ENCODE data around the gene ABCA4.
A peak's percentile ranks its signal among the peaks of the same experiment; 100 is the strongest.

ABCA4 gene

GRCh38 chr1:94043738-94044289 is 77.1 kb downstream of the ABCA4 start:
- H3K4me1 ChIP-seq (ENCODE audit: control insufficient read depth in 2 of 2, insufficient read depth in 2 of 2, low read length in 2 of 2) = peaks cover 0 to 4% of the 10 kb centered on the region in 2 donors
- H3K27ac ChIP-seq (ENCODE audit: low read depth in 2 of 2, low read length in 2 of 2) = no peak overlapping the region
- peak overlapping the region in 1 of 2 donors; percentile 12 for H3K9ac ChIP-seq (ENCODE audit: low read depth in 1 of 2, low read length in 2 of 2)
- peak overlapping the region in 1 of 2 donors; percentile 22 for H3K4me3 ChIP-seq (ENCODE audit: low read length in 2 of 2)
- H3K36me3 ChIP-seq (ENCODE audit: control insufficient read depth in 2 of 2, insufficient read depth in 2 of 2, low read length in 2 of 2) = no peaks in the 10 kb centered on the region
- no peaks in the 10 kb centered on the region for H3K27me3 ChIP-seq (ENCODE audit: control insufficient read depth in 2 of 2, insufficient read depth in 2 of 2, low read length in 2 of 2)
- no peaks in the 10 kb centered on the region for H3K9me3 ChIP-seq (ENCODE audit: control insufficient read depth in 2 of 2, low read length in 2 of 2)

DNA sequence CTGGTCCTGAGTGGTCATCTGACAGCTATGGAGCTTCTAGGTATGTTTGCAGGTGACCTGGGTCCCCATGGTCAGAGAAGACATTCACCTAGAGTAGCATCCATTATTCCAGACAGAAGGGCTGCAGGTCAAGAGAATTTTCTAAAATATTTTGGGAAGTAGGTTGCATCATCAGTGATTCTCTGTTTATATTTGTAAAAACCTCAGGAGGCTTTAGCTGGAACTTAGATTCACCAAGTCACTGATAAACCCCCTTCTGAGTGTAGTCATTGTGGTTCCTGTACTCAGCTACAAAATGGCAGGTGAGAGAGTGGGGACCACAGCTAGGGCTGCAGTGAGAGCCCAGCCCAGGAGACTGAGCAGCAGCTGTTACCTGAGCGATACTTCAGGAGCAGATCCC is 78.6 kb downstream of the ABCA4 start:
- Histone ChIP-seq H3K27ac (ENCODE audit: low read depth in 2 of 2, low read length in 2 of 2) (no peak overlapping the region), H3K36me3 (ENCODE audit: control insufficient read depth in 2 of 2, insufficient read depth in 2 of 2, low read length in 2 of 2) (no peaks in the 10 kb centered on the region), H3K9ac (ENCODE audit: low read depth in 1 of 2, low read length in 2 of 2) (no peak overlapping the region), H3K9me3 (ENCODE audit: control insufficient read depth in 2 of 2, low read length in 2 of 2) (no peaks in the 10 kb centered on the region), H3K4me3 (ENCODE audit: low read length in 2 of 2) (no peak overlapping the region), H3K4me1 (ENCODE audit: control insufficient read depth in 2 of 2, insufficient read depth in 2 of 2, low read length in 2 of 2) (peaks cover 0 to 4% of the 10 kb centered on the region in 2 donors), H3K27me3 (ENCODE audit: control insufficient read depth in 2 of 2, insufficient read depth in 2 of 2, low read length in 2 of 2) (peaks cover under 1 to 2% of the 10 kb centered on the region in 2 donors)

- H3K36me3 ChIP-seq (ENCODE audit: control insufficient read depth in 2 of 2, insufficient read depth in 2 of 2, low read length in 2 of 2) = no peaks in the 10 kb centered on the region
- peaks cover 2 to 3% of the 10 kb centered on the region in 2 donors for H3K27me3 ChIP-seq (ENCODE audit: control insufficient read depth in 2 of 2, insufficient read depth in 2 of 2, low read length in 2 of 2)
- H3K4me1 ChIP-seq (ENCODE audit: control insufficient read depth in 2 of 2, insufficient read depth in 2 of 2, low read length in 2 of 2) = peaks cover 0 to 4% of the 10 kb centered on the region in 2 donors
- no peak overlapping the region for H3K9ac ChIP-seq (ENCODE audit: low read depth in 1 of 2, low read length in 2 of 2)
- H3K9me3 ChIP-seq (ENCODE audit: control insufficient read depth in 2 of 2, low read length in 2 of 2) = no peaks in the 10 kb centered on the region
- no peak overlapping the region for H3K27ac ChIP-seq (ENCODE audit: low read depth in 2 of 2, low read length in 2 of 2)
- H3K4me3 ChIP-seq (ENCODE audit: low read length in 2 of 2) = no peak overlapping the region
These were observed 80.9 kb downstream of the ABCA4 start for GRCh38 chr1:94039871-94040569.

DNA sequence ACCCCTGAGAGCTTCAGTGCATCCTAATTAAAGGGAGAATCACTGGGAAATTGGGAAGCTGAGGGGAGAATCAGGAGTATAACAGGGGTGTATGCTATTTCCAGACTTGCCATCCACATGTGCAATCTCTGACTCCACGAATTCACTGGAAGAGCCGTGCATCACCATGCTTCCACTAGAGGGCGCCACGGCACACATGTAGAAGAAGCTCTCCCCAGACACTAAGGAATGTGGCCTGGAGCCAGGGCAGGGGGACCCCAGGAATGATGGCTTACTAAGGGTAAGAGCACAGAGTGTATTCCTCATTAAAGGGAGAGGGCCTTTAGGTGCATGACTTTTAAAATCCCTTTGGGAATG is 81.5 kb downstream of the ABCA4 start:
- Histone ChIP-seq H3K4me3 (ENCODE audit: low read length in 2 of 2) (no peak overlapping the region), H3K4me1 (ENCODE audit: control insufficient read depth in 2 of 2, insufficient read depth in 2 of 2, low read length in 2 of 2) (peaks cover 0 to 4% of the 10 kb centered on the region in 2 donors), H3K9me3 (ENCODE audit: control insufficient read depth in 2 of 2, low read length in 2 of 2) (no peaks in the 10 kb centered on the region), H3K27ac (ENCODE audit: low read depth in 2 of 2, low read length in 2 of 2) (no peak overlapping the region), H3K9ac (ENCODE audit: low read depth in 1 of 2, low read length in 2 of 2) (no peak overlapping the region), H3K36me3 (ENCODE audit: control insufficient read depth in 2 of 2, insufficient read depth in 2 of 2, low read length in 2 of 2) (no peaks in the 10 kb centered on the region), H3K27me3 (ENCODE audit: control insufficient read depth in 2 of 2, insufficient read depth in 2 of 2, low read length in 2 of 2) (peaks cover 2 to 3% of the 10 kb centered on the region in 2 donors)

DNA sequence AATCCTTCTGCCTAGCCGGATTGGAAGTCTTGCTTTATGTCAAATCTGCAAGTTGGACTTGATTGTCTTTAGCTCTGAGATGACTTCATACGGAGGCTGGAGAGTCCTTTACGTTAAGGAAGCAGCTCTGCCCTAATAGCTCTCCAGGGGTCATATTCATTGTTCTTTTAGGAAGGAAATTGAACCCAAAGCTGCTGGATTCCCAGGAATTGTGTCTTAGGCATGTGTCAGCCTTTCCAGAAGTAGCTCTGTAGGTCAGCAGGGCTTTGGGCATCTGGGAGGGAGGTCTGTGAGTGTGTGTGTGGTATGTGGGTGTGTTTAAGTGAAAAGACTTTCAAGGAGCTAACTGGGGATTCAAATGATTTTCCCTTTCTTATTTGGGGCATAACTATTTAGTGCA is 82.4 kb downstream of the ABCA4 start:
- Histone ChIP-seq H3K9ac (ENCODE audit: low read depth in 1 of 2, low read length in 2 of 2) (no peak overlapping the region), H3K36me3 (ENCODE audit: control insufficient read depth in 2 of 2, insufficient read depth in 2 of 2, low read length in 2 of 2) (no peaks in the 10 kb centered on the region), H3K4me1 (ENCODE audit: control insufficient read depth in 2 of 2, insufficient read depth in 2 of 2, low read length in 2 of 2) (no peaks in the 10 kb centered on the region), H3K27ac (ENCODE audit: low read depth in 2 of 2, low read length in 2 of 2) (no peak overlapping the region), H3K4me3 (ENCODE audit: low read length in 2 of 2) (no peak overlapping the region), H3K9me3 (ENCODE audit: control insufficient read depth in 2 of 2, low read length in 2 of 2) (no peaks in the 10 kb centered on the region), H3K27me3 (ENCODE audit: control insufficient read depth in 2 of 2, insufficient read depth in 2 of 2, low read length in 2 of 2) (peaks cover 2 to 3% of the 10 kb centered on the region in 2 donors)

GRCh38 chr1:94037392-94038229 is 83.3 kb downstream of the ABCA4 start:
- Histone ChIP-seq H3K36me3 (ENCODE audit: control insufficient read depth in 2 of 2, insufficient read depth in 2 of 2, low read length in 2 of 2) (no peaks in the 10 kb centered on the region), H3K9me3 (ENCODE audit: control insufficient read depth in 2 of 2, low read length in 2 of 2) (no peaks in the 10 kb centered on the region), H3K4me3 (ENCODE audit: low read length in 2 of 2) (no peak overlapping the region), H3K27me3 (ENCODE audit: control insufficient read depth in 2 of 2, insufficient read depth in 2 of 2, low read length in 2 of 2) (peaks cover 2 to 3% of the 10 kb centered on the region in 2 donors), H3K4me1 (ENCODE audit: control insufficient read depth in 2 of 2, insufficient read depth in 2 of 2, low read length in 2 of 2) (no peaks in the 10 kb centered on the region), H3K27ac (ENCODE audit: low read depth in 2 of 2, low read length in 2 of 2) (no peak overlapping the region), H3K9ac (ENCODE audit: low read depth in 1 of 2, low read length in 2 of 2) (no peak overlapping the region)

DNA sequence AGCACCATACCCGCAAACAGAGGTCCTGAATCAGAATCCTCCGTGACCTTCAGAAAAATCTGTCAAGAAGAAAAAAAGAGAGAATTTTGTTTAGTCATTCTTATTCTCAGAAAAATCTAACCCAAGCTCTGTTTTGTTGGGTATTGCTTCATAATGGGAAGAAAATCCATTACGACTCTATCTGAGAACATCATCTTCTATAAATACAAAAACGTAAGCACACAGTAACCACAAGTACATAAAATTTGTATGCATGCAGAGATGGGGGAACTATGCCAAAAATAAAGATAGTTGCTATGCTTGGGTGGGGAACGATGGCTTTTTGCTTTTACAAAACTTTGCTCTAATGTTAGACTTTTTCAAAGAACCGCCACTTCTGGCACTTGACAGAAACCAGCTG is 84.2 kb downstream of the ABCA4 start:
- Histone ChIP-seq H3K9ac (ENCODE audit: low read depth in 1 of 2, low read length in 2 of 2) (no peak overlapping the region), H3K9me3 (ENCODE audit: control insufficient read depth in 2 of 2, low read length in 2 of 2) (no peaks in the 10 kb centered on the region), H3K27ac (ENCODE audit: low read depth in 2 of 2, low read length in 2 of 2) (no peak overlapping the region), H3K4me1 (ENCODE audit: control insufficient read depth in 2 of 2, insufficient read depth in 2 of 2, low read length in 2 of 2) (no peaks in the 10 kb centered on the region), H3K27me3 (ENCODE audit: control insufficient read depth in 2 of 2, insufficient read depth in 2 of 2, low read length in 2 of 2) (peaks cover 2 to 3% of the 10 kb centered on the region in 2 donors), H3K36me3 (ENCODE audit: control insufficient read depth in 2 of 2, insufficient read depth in 2 of 2, low read length in 2 of 2) (no peaks in the 10 kb centered on the region), H3K4me3 (ENCODE audit: low read length in 2 of 2) (no peak overlapping the region)

DNA sequence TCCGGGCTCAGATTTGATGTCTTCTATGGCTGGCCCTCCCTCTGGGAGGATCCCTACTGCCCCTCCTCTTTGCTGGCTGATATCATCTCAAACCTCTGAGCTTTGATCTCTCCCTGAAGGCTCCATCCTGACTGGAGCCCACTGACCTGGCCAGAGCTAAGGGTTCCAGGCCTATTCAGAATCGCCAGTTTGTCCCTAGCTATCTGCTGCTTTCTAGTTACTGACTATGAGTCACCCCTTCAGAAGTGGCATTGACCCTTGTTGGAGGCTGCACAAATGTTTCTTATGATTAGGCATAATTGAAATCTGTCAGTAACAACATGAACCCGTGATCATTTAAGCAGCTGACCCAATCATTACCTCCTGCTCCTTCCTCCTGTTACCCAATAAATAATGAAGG is 87.1 kb downstream of the ABCA4 start:
- peaks cover 2 to 3% of the 10 kb centered on the region in 2 donors for H3K27me3 ChIP-seq (ENCODE audit: control insufficient read depth in 2 of 2, insufficient read depth in 2 of 2, low read length in 2 of 2)
- H3K4me1 ChIP-seq (ENCODE audit: control insufficient read depth in 2 of 2, insufficient read depth in 2 of 2, low read length in 2 of 2) = no peaks in the 10 kb centered on the region
- H3K36me3 ChIP-seq (ENCODE audit: control insufficient read depth in 2 of 2, insufficient read depth in 2 of 2, low read length in 2 of 2) = no peaks in the 10 kb centered on the region
- no peaks in the 10 kb centered on the region for H3K9me3 ChIP-seq (ENCODE audit: control insufficient read depth in 2 of 2, low read length in 2 of 2)
- H3K9ac ChIP-seq (ENCODE audit: low read depth in 1 of 2, low read length in 2 of 2) = no peak overlapping the region
- no peak overlapping the region for H3K4me3 ChIP-seq (ENCODE audit: low read length in 2 of 2)
- no peak overlapping the region for H3K27ac ChIP-seq (ENCODE audit: low read depth in 2 of 2, low read length in 2 of 2)

DNA sequence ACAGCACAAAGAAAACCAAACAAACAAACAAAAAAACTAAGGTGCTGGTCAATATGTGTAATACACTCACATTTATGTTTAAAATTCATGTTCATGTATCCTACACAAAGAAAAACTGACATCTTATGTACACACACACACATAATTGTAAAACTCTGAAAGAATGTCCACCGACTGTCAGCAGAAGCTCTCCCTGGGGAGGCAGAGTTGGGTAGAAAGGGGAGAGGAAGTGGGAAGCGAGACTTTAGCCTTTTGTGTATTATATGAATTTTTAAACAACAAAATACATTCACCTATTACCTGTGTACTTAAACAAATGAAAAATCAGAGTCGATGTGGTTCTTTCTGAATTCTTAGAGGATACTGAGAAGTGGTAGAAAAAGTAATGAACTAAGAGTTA is 88.3 kb downstream of the ABCA4 start:
- no peaks in the 10 kb centered on the region for H3K36me3 ChIP-seq (ENCODE audit: control insufficient read depth in 2 of 2, insufficient read depth in 2 of 2, low read length in 2 of 2)
- no peak overlapping the region for H3K4me3 ChIP-seq (ENCODE audit: low read length in 2 of 2)
- peaks cover 0 to 3% of the 10 kb centered on the region in 2 donors for H3K27me3 ChIP-seq (ENCODE audit: control insufficient read depth in 2 of 2, insufficient read depth in 2 of 2, low read length in 2 of 2)
- H3K4me1 ChIP-seq (ENCODE audit: control insufficient read depth in 2 of 2, insufficient read depth in 2 of 2, low read length in 2 of 2) = no peaks in the 10 kb centered on the region
- H3K9me3 ChIP-seq (ENCODE audit: control insufficient read depth in 2 of 2, low read length in 2 of 2) = no peaks in the 10 kb centered on the region
- H3K9ac ChIP-seq (ENCODE audit: low read depth in 1 of 2, low read length in 2 of 2) = no peak overlapping the region
- no peak overlapping the region for H3K27ac ChIP-seq (ENCODE audit: low read depth in 2 of 2, low read length in 2 of 2)

- H3K9me3 ChIP-seq (ENCODE audit: control insufficient read depth in 2 of 2, low read length in 2 of 2) = no peaks in the 10 kb centered on the region
These were observed 89.4 kb downstream of the ABCA4 start for GRCh38 chr1:94031591-94031990.

More at GRCh38 chr1:94031591-94031990, 89.4 kb downstream of the ABCA4 start:
- Histone ChIP-seq H3K27me3 (ENCODE audit: control insufficient read depth in 2 of 2, insufficient read depth in 2 of 2, low read length in 2 of 2) (no peaks in the 10 kb centered on the region), H3K9ac (ENCODE audit: low read depth in 1 of 2, low read length in 2 of 2) (no peak overlapping the region), H3K4me1 (ENCODE audit: control insufficient read depth in 2 of 2, insufficient read depth in 2 of 2, low read length in 2 of 2) (no peaks in the 10 kb centered on the region), H3K36me3 (ENCODE audit: control insufficient read depth in 2 of 2, insufficient read depth in 2 of 2, low read length in 2 of 2) (no peaks in the 10 kb centered on the region), H3K27ac (ENCODE audit: low read depth in 2 of 2, low read length in 2 of 2) (no peak overlapping the region), H3K4me3 (ENCODE audit: low read length in 2 of 2) (no peak overlapping the region)
